Stimulated activated CD8-positive, alpha-beta memory T cell treated with anti-CD3 and anti-CD28 coated beads, Interleukin-2, amount 100 ng/mL, for 1 hour (primary cell): ENCODE data around the gene GMNC.
"Not testable (repeated sequence)": the region's sequence is repeated elsewhere in the genome, so short reads cannot be mapped to it uniquely, and the experiment has no call there.

Source experiments
- DNase-seq, 2 donors: peaks; one replicate each; pipeline ENCODE4 v3.0.0-alpha.2; 2020; ENCODE audit warnings: low read depth in 2 of 2

Gene GMNC, protein sequence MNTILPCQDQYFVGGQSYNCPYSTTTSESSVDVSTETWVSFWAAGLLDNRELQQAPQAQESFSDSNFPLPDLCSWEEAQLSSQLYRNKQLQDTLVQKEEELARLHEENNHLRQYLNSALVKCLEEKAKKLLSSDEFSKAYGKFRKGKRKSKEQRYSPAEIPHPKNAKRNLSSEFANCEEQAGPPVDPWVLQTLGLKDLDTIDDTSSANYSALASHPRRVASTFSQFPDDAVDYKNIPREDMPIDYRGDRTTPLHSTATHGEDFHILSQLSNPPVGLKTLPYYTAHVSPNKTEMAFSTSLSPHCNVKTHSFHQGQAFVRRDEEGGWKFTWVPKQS

DNA sequence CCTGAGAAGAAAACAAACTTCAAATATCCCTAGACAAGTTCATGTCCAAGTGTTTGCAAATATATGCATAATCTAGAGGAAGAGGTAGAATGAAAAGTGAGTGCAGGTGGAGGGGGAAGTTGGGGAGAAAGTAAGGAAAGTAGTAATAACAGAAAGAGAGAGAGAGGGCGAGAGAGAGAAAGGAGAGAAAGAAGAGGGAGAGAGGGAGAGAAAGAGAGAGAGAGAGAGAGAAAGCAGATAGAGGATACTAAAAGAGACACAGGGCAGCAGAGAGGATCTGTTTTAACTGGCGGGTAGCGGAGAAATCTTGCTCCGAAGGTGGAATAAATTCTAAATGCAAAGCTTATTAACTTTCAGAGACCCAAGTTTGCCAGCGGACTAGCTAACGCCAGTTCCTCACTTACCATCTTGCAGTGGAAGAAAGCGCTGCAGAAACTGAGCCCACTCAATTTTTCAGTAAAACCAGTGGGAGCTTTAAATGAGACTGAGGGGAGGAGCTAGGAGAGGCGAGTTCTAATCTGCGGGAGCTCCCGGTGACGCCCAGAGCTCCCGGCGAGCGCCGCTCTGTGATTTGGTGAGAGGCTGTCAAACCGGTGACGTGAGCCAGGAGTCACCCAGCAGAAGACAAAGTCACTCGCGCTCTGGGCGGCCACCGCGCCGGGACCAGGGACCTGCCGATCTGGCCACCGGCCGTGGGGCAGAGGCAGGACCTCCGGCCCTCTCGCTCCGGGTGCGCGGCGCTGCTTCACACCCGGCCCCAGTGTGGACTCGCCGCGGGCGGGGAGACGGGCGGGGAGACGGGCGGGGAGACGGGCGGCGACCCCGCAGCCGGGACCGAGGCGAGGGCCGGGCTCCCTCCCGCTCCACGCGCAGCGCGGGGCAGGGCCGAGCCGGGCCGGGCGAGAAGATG, at the start of gene GMNC:
Gene GMNC, minus strand, starts transcription at position 486 of the 910 bp plus-strand sequence. Its CDS starts 79 bp downstream, at position 407.
- DNase-seq: no peak

DNA sequence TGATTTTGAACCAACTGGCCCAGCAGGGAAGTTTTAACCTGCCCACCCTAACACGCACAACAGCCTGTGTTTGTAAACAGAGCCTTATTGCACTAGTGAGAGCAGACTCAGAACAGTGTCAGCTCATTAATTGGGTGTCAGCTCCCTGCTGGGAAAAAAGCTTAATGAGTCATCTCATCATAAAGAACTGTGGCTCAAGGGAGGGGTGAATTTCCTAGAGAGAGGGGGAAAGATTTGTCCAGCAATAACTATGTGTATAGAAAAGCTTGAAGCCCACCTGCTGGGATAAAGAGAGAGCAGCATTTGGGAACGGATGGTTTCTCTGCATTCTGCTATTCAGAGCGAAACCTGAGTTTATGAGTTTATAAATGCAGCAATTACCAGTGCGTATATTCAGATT, 48.9 kb upstream of the GMNC start:
- no peak for DNase-seq

DNA sequence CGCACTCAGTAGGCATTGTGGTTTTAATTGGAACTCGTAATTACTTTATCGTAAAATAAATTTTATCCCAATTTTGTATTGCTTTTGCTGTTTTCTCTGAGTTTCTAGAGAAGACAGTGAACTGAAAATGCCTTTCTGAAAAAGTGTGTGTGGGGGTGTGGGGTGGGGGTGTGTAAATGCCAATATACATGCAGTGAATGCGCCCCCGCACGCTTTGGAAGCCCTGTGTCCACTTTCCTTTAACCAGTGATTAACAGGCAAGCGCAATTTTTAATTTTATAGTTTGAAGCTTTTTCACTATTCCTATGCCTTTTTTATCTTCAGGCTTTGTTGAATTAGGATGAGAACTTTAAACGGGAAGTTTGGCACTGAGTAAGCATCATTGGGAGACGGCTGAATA, 47.4 kb upstream of the GMNC start:
- no peak for DNase-seq

DNA sequence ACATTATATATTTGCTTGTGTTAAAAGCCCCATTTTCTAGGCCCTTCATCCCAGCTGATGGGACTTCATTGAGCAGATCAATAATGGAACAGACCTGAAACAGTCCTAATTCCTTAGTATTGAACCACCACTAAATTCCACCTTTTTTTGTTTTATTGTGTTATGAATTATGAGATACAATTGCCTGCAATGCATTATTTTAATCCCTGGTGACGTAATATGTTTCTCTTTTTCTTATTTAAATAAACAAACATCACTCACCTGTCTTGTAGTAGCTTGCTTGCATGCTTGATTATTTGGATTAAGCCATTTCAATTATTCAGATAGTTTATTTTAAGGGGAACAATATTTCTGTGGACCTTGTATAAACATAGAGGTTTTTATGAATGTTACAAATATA, 40.7 kb upstream of the GMNC start:
- DNase-seq: no peak

DNA sequence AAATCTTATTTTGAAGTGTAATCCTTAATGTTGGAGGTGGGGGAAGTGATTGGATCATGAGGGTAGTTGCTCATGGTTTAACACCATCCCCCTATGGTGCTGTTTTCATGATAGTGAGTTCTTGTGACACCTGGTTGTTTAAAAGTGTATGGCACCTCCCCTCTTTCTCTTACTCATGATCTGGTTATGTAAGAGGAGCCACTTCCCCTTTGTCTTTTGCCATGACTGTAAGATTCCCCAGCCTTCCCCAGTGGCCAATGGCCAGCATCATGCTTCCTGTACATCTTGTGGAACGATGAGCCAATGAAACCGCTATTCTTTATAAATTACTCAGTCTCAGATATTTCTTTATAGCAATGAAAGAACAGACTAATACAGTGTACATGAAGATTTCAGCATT, 39.8 kb upstream of the GMNC start:
- no peak for DNase-seq

DNA sequence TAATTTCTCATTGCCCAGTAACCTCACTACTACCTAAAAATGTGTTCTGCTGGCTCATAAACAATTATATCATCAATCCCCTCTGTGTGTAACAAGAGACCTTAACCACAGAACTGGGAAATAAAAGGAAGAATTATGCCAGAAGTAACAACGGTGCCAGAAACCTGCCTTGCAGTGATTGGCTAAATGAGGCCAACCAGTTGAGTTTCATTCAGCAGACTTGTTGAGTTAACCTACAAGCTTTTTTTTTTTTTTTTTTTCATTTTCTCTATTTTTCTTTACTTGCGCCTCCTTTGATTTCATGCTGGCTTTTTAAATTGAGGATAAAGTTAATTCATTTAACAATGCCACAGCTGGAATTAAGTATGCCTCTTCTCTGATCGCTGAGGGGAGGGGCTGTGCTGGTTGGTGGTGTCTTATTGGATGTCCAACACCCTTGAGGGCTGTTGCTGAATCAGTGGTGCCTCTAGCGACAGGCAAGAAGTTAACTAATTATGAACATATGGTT, 30.0 kb upstream of the GMNC start:
- DNase-seq: no peak

DNA sequence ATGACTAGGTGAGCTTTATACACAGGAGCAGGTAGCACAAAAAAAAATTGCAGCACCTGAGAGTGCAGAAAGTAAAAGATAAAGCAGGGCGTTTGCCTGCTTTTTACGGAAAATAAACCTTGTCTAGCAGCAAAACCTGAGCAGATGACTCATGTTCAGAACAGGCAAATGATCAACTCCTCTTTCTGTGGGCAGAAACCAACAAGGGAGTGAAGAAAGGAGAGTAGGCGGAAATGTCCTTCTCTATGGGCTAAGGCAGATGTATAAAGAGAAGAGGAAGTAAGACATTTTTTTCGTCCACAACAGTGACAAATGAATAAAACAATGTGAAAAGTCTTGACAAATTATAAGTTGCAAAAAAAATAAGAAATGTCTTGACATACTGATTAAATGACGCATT, 24.5 kb upstream of the GMNC start:
- no peak for DNase-seq

DNA sequence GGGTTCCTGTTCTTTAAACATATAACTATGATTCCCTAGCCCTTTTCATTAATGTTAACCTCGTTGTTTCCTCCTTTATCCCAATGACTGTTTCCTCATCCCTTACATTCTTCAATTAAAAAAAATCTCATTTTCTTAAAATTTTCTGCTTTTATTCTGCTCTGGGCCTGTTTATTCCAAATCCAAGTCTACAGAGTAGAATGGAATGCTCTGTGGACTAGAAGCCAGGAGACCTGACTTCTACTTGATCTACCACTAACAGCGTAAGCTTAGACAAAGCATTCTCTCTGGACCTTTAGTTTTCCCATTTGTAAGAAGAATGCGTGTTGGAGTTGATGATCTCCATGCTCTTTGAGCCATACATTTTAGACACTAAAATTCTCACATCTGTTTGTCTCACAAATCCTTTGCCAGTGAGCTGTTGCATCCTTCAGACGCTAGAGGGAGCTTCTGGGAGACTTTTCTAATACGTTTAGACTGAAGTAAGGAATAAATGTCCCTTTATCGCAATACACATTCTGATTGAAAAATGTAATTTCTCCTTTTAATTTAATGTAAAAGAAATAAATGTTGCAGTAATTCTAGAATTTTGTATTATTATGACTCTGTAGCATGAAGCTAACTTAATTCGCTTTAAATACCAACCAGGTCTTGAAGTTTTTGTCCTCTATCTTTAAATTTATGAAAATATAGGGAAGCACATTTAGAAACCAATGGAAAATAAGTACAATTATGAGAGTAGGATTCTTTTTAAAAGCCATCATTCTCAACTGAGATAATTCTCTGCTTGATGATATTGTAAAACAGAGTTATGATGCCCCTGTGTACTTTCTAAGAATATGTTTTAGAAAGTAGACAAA, 21.7 kb upstream of the GMNC start:
- no peak for DNase-seq

DNA sequence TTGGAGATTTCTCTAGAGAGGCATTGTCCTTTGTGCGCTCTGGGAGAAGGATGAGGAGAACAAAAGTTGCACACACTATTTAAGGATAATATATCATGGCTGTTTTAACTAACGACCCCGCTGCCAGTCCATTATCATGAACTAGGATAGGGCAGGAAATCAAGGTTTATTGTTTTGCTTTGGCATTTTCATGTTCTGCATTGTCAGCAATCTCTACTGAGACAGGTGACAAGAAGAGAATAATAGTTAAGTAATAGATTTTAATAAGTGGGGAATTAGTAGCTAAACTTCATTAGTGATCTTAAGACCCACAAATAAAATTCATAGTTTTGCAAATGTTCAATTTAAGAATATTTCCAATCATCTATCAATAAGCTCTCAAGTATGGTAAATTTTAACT, 20.6 kb upstream of the GMNC start:
- no peak for DNase-seq

DNA sequence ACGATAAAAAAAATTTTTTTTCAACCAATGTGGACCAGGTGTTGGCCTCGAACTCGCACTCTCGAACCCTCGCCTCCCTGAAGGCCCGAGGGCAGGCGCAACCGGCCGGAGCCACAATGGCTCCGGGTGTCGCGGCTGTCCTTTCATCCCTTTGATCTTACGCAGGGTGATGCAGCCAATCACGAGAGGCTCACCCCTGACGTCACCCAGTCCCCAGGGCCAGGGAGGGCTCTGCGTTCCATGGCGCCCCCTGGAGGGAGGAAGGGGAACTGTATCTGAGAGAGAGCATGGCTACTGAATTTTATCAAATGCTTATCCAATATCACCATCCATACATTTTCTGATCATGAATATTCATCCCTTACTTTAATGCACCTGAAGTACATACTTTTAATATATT, 15.4 kb upstream of the GMNC start:
- DNase-seq: no peak

DNA sequence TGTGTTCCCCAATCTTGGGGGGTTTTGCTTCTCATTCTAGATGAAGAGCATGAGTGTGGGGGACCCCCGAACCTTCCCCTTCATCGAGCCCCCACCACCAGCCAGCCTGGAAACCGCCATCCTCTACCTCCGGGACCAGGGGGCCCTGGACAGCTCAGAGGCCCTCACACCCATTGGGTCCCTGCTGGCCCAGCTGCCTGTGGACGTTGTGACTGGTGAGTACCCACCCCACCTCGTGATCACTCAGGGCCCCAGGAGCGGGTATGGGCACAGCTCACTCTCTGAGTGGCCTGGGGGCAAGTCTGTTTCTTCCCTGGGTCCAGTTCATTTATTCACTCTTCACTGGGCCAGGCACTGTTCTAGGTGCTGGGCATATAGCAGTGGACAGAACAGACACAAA, 13.9 kb upstream of the GMNC start:
- not testable (repeated sequence) for DNase-seq

DNA sequence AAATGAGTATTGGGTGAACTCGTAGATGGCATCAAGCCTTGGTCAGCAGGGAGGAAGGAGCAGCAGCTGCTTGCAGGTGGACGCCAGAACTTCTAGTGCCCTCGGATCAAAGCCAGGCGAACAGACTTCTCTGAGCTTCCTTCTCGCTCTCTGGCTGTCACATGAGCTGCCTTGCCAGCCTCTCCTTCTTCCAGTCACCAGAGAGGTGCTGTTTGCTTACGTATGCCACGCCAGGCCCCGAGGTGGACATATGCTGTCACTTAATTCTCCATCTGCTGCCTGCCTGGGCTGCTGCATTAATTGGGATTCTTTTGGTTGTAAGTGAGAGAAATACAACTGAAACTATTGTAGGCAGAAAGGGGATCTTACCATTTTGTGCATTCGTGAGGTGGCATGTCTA, 12.6 kb upstream of the GMNC start:
- DNase-seq: not testable (repeated sequence)

DNA sequence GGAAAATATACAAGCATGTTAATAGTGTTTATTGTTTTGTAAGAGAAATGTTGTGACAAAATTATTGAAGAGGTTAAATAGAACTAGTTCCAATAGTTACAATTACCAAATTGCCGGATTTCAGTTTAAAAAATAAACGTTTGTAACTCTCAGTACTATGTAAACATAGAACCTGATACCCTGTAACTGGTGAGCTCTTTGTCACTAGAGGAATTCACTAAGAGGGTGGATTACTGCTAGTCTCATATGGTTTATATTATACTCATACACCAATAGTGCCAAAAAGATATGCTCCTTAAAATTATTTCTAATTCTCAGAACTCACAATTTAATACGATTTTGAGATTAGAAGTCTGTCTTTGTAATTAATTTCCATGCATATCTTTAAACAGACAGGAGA, 7.6 kb upstream of the GMNC start:
- no peak for DNase-seq

DNA sequence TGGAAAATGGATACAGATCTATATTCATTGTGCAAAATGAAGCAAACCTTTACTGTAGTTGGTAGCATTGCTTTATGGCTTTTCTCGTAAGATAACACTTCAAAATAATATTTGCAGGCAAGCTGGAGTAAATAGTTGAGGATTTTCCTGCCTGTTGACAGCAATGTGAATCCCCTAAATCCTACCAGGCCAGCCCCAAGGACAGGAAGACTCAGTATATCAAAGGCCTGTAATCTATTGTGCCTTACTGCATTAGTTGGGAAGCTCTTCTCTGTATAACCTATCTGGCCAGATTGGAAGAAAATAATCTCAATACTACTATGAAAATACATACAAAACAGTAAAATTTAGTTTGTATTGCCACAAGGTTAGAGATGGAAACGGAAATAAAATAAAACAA, 4.6 kb upstream of the GMNC start:
- DNase-seq: no peak

DNA sequence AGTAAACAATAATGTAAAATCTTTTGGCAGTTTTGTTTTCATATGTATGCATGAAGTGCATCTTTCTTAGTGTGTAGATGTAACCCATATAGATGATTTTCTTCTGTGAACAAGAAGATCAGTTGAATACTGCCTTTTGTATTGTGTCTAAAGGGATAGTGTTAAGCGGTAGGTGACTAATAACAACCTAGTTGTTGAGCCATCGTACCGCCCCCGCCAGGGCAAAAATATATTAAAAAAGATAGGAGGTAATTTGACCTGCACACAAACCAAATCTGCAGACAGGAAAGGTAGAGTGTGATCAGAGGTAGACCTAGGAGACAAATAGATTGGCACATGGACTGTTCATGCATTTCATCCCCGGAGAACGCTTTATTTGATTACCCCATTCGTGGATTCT, 3.3 kb upstream of the GMNC start:
- no peak for DNase-seq

DNA sequence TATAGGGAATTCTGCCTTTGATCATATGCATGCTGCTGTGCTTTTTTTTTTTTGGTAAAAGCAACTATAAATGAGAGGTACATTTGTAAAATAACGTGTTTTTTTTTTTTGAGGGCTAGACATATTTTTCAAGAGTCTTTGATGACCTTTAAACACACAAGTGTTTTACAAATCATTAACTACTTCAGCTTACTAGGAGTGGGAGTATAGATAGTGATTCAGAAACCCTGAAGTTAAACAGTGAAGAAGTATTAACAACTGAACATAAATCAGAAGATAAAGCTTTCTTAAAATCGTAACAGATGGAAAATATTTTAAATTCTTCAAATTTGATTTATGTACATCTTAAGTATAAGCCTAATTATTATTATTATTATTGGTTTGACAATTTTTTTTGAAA, 2.9 kb upstream of the GMNC start:
- DNase-seq: no peak

DNA sequence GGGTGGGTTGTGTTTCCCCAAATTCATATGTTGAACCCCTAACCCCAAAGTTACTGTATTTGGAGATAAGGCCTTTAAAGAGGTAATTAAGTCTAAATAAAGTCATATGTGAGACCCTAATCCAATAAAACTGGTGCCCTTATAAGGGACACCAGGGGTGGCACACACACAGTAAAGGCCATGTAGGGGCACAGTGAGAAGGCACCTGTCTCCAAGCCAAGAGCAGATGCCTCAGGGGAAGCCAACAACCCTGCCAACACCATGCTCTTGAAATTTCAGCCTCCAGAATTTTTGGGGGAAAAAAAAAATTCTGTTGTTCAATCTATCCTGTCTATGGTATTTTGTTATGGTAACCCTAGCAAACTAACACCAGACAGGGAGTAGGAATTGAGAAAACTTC, 1.5 kb upstream of the GMNC start:
- DNase-seq: no peak

DNA sequence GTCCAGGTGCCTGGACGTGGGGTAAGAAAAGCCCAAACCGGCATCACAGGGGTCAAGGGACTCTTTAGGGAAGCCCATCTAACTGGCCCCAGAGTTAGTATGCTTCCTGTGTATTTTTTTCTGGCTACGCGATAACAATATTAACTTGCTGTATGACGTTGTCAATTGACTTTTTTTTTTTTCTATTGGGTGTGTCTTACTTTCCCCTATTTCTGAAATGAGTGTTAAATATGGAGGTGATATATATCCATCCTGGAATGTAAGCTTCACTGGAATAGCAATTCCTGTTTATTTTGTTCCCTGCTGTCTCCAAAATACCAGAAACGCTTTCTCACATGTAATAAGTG, 598 bp upstream of the GMNC start:
- DNase-seq: no peak

DNA sequence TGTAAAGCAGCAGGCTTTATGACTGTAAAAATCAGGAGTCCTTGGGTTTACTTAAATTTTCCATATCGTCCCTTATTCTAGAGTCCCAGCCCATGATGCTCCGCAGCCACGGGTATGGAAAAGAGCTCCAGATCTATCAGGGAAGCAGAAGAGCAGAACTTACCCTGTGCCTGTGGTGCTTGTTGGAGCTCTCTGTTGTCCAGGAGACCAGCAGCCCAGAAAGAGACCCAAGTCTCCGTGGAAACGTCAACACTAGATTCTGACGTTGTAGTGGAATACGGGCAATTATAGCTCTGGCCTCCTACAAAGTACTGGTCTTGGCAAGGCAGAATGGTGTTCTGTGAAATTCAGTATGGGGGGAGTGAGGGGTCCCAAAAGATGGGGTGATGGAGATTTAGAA, 2.0 kb downstream of the GMNC start:
- DNase-seq: no peak

DNA sequence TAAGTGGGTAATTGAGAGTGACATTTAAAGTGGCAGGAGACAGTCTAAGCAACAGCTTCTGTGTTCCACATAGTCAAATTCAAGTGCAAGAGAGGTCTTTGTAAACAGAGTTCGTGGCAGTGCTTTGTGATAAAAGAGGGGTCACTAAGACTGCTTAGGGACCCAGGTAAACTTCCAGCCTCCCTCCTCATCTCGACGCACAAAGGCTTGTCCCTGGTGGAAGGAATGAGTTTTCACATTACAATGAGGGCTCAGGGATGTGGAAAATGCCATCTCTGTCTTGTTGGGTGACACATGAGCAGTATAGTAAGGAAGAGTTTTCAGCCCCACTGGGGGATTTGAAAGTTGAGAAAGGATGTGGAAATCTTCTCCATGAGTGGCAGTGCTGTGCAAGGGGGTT, 7.3 kb downstream of the GMNC start:
- DNase-seq: no peak

DNA sequence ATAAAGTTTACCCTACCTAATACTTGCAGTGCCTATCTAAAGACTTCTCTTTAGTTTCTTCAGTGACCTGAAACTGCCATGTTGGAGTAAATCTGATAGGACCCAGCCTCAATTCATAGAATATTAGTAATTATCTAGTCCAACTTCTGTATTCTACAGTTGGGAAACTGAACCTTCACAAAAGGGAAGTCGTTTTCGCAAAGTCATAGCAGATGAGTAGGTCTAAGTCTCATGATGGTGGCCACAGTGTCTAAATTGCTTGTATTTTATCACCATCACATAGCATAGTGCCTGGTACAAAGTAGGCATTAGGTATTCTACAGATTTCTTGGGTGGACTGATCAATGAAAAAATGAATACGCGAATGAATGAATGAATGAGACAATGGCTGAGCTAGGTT, 8.4 kb downstream of the GMNC start:
- no peak for DNase-seq

DNA sequence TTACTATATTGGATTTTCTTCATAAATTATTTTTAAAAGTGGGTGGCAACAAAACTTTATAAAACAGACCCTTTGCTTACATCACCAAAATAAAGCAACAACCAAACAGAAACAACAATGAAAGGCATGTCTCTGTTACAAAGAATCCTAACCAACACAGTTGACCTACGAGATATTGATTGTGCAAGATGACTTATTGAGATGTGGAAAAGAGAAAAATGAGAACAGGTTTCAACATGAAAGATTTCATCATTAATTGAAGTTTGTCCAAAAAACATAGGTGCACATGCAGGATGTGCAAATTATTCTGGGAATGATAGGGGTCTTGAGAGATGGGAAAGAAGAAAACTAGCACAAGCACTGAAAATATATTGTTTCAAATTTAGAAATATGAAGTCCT, 9.0 kb downstream of the GMNC start:
- no peak for DNase-seq
